H1 (cell line): ENCODE results near the gene LRRK1. TPM values are rescaled to one million over a fixed set of nuclear protein-coding genes. Genes with fewer than 3 reads are reported as not detected.

Experiments
- ASH2L ChIP-seq: fragments of 200-600, 300-600 bp; sonication (generic); IDR thresholded peaks from one replicate; pipeline ENCODE4 v1.7.1; 2017; ENCODE audit warnings: low read length
- CHD2 ChIP-seq: IDR thresholded peaks from 2 replicates; pipeline ENCODE4 v1.6.1; 2012; ENCODE audit warnings: low read length, improper control_type of control experiment
- E2F6 ChIP-seq: IDR thresholded peaks from 2 replicates; pipeline ENCODE4 v1.6.1; 2012; ENCODE audit warnings: inconsistent platforms
- MAFK ChIP-seq: IDR thresholded peaks from 2 replicates; pipeline ENCODE4 v1.6.1; 2012; ENCODE audit warnings: low read depth, mild to moderate bottlenecking, improper control_type of control experiment, low read length
- SP4 ChIP-seq: IDR thresholded peaks from 2 replicates; pipeline ENCODE4 v1.6.1; 2012; ENCODE audit warnings: low read length, inconsistent platforms
- SRF ChIP-seq: IDR thresholded peaks from 2 replicates; pipeline ENCODE4 v1.6.1; 2011; ENCODE audit warnings: mild to moderate bottlenecking, low read depth, low read length, moderate library complexity
- SUZ12 ChIP-seq: fragments of 200-600 bp; sonication (generic); IDR thresholded peaks from 2 replicates; pipeline ENCODE4 v1.6.1; 2012; ENCODE audit warnings: mild to moderate bottlenecking, inconsistent platforms, low read length, moderate library complexity, mixed read lengths
- polyA plus RNA-seq, 7 experiments: library from polyadenylated mRNA; depleted of rRNA in 3 of 7; stranded (reverse) in 5 of 7; unstranded in 2 of 7; fragments of >200 nt in 5 of 7; fragments of 200-250 nt in 2 of 7; gene quantifications; 1 replicate in 5 of 7; 2 replicates in 1 of 7; 4 replicates in 1 of 7; pipeline versions ENCODE4 v1.2.1 to v1.2.3, GENCODE V29; 2011 to 2013; ENCODE audit warnings: missing spikeins in 2 of 7, mixed read lengths in 2 of 7
- total RNA-seq: library from RNA; stranded (reverse); fragmentation: NEBNext Ultra II Directional; extraction: Animal tissue kit (Norgen Biotek cat#: 25700); gene quantifications from 2 replicates; pipeline ENCODE4 v1.2.1, GENCODE V29; 2021
- TF ChIP-seq, protein P1 (sequence below): fragments of 300-600 bp; sonication (generic); IDR thresholded peaks from 2 replicates; pipeline ENCODE4 v1.7.1; 2012; ENCODE audit warnings: low read length, moderate library complexity, mild to moderate bottlenecking, inconsistent platforms; ENCODE audit not compliant: insufficient replicate concordance

The LRRK1 gene
- total and polyA plus RNA-seq, 2 of the 8 experiments (the other 6 are each of a cell fraction or from before 2014, with no cell fraction given), result 1.2 to 3.6 TPM

GRCh38 chr15:100952566-100952965 lies 33.4 kb downstream of the LRRK1 start (continued):
- TF ChIP-seq, protein P1, sequence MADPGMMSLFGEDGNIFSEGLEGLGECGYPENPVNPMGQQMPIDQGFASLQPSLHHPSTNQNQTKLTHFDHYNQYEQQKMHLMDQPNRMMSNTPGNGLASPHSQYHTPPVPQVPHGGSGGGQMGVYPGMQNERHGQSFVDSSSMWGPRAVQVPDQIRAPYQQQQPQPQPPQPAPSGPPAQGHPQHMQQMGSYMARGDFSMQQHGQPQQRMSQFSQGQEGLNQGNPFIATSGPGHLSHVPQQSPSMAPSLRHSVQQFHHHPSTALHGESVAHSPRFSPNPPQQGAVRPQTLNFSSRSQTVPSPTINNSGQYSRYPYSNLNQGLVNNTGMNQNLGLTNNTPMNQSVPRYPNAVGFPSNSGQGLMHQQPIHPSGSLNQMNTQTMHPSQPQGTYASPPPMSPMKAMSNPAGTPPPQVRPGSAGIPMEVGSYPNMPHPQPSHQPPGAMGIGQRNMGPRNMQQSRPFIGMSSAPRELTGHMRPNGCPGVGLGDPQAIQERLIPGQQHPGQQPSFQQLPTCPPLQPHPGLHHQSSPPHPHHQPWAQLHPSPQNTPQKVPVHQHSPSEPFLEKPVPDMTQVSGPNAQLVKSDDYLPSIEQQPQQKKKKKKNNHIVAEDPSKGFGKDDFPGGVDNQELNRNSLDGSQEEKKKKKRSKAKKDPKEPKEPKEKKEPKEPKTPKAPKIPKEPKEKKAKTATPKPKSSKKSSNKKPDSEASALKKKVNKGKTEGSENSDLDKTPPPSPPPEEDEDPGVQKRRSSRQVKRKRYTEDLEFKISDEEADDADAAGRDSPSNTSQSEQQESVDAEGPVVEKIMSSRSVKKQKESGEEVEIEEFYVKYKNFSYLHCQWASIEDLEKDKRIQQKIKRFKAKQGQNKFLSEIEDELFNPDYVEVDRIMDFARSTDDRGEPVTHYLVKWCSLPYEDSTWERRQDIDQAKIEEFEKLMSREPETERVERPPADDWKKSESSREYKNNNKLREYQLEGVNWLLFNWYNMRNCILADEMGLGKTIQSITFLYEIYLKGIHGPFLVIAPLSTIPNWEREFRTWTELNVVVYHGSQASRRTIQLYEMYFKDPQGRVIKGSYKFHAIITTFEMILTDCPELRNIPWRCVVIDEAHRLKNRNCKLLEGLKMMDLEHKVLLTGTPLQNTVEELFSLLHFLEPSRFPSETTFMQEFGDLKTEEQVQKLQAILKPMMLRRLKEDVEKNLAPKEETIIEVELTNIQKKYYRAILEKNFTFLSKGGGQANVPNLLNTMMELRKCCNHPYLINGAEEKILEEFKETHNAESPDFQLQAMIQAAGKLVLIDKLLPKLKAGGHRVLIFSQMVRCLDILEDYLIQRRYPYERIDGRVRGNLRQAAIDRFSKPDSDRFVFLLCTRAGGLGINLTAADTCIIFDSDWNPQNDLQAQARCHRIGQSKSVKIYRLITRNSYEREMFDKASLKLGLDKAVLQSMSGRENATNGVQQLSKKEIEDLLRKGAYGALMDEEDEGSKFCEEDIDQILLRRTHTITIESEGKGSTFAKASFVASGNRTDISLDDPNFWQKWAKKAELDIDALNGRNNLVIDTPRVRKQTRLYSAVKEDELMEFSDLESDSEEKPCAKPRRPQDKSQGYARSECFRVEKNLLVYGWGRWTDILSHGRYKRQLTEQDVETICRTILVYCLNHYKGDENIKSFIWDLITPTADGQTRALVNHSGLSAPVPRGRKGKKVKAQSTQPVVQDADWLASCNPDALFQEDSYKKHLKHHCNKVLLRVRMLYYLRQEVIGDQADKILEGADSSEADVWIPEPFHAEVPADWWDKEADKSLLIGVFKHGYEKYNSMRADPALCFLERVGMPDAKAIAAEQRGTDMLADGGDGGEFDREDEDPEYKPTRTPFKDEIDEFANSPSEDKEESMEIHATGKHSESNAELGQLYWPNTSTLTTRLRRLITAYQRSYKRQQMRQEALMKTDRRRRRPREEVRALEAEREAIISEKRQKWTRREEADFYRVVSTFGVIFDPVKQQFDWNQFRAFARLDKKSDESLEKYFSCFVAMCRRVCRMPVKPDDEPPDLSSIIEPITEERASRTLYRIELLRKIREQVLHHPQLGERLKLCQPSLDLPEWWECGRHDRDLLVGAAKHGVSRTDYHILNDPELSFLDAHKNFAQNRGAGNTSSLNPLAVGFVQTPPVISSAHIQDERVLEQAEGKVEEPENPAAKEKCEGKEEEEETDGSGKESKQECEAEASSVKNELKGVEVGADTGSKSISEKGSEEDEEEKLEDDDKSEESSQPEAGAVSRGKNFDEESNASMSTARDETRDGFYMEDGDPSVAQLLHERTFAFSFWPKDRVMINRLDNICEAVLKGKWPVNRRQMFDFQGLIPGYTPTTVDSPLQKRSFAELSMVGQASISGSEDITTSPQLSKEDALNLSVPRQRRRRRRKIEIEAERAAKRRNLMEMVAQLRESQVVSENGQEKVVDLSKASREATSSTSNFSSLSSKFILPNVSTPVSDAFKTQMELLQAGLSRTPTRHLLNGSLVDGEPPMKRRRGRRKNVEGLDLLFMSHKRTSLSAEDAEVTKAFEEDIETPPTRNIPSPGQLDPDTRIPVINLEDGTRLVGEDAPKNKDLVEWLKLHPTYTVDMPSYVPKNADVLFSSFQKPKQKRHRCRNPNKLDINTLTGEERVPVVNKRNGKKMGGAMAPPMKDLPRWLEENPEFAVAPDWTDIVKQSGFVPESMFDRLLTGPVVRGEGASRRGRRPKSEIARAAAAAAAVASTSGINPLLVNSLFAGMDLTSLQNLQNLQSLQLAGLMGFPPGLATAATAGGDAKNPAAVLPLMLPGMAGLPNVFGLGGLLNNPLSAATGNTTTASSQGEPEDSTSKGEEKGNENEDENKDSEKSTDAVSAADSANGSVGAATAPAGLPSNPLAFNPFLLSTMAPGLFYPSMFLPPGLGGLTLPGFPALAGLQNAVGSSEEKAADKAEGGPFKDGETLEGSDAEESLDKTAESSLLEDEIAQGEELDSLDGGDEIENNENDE, result no peak
- TF ChIP-seq MAFK (no peak), SRF (no peak), SUZ12 (no peak), E2F6 (no peak), CHD2 (no peak), ASH2L (no peak), SP4 (no peak)
